Sigmoid colon (tissue), 4 donors: ENCODE data around the gene OR5I1.

Experiments used
- POLR2A ChIP-seq, 2 donors: fragments of 450-650 bp; IDR thresholded peaks; one replicate each; pipeline ENCODE4 v1.6.1; 2016; ENCODE audit warnings: antibody characterized with exemption in 2 of 2, mild to moderate bottlenecking in 2 of 2, moderate library complexity in 2 of 2
- POLR2AphosphoS5 ChIP-seq, 4 donors: sonication (generic); formaldehyde crosslinking; IDR thresholded peaks; one replicate each; pipeline ENCODE4 v1.6.1; 2017; ENCODE audit warnings: antibody characterized with exemption in 4 of 4
- TF ChIP-seq, protein P1 (sequence below), 4 experiments: fragments of 450-650 bp in 3 of 4; fragments of 200-600 bp in 1 of 4; IDR thresholded peaks; one replicate each; pipeline ENCODE4 v1.5.1; 2016 to 2019; ENCODE audit warnings: antibody characterized with exemption in 4 of 4, mild to moderate bottlenecking in 3 of 4, moderate library complexity in 2 of 4

DNA sequence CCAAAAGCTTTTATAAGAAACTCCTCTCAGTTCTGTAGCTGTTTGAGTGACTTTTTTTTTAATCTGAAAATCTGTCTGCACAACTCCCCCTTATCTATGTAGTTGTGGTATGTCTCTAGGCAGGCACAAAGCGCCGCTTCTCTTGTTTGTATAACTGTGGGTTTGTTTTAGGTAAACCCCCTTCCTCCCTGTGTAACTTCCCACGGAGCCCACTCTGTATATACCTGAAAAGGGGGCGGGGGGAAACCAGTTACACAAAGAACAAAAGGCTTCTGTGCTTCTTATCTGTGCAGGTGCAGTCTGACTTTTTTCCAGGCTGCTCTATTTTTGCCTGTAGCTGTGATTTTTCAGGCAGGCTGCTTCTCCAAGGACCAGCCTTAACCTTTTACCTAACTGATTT lies 20.3 kb upstream of the OR5I1 start:
- TF ChIP-seq POLR2A (IDR thresholded peaks at IDR 0.05): no peak
- TF ChIP-seq, protein P1, sequence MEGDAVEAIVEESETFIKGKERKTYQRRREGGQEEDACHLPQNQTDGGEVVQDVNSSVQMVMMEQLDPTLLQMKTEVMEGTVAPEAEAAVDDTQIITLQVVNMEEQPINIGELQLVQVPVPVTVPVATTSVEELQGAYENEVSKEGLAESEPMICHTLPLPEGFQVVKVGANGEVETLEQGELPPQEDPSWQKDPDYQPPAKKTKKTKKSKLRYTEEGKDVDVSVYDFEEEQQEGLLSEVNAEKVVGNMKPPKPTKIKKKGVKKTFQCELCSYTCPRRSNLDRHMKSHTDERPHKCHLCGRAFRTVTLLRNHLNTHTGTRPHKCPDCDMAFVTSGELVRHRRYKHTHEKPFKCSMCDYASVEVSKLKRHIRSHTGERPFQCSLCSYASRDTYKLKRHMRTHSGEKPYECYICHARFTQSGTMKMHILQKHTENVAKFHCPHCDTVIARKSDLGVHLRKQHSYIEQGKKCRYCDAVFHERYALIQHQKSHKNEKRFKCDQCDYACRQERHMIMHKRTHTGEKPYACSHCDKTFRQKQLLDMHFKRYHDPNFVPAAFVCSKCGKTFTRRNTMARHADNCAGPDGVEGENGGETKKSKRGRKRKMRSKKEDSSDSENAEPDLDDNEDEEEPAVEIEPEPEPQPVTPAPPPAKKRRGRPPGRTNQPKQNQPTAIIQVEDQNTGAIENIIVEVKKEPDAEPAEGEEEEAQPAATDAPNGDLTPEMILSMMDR (IDR thresholded peaks at IDR 0.05): no peak
- TF ChIP-seq POLR2AphosphoS5 (IDR thresholded peaks at IDR 0.05): no peak
